ENCODE results near the gene LAMA2.

GRCh38 chr6:129353067-129353466 is 470.1 kb downstream of the LAMA2 start:
- TF ChIP-seq POLR2AphosphoS5 (IDR thresholded peaks at IDR 0.05; ENCODE audit: low read depth, low read length) = no peak
- TF ChIP-seq TAF1 (IDR thresholded peaks at IDR 0.05; ENCODE audit: borderline replicate concordance, insufficient read depth, low read length) = no peak

Measured in PFSK-1 (cell line).